LoVo (cell line): Measurements from ENCODE around the gene LYSMD4.

ENCODE experiments used
- DNase-seq: peaks from one replicate; pipeline ENCODE4 v3.0.0-alpha.2; 2016; ENCODE audit warnings: low spot score

The LYSMD4 gene

GRCh38 chr15:99706557-99707303 lies 26.5 kb downstream of the LYSMD4 start:
- DNase-seq = no peak

DNA sequence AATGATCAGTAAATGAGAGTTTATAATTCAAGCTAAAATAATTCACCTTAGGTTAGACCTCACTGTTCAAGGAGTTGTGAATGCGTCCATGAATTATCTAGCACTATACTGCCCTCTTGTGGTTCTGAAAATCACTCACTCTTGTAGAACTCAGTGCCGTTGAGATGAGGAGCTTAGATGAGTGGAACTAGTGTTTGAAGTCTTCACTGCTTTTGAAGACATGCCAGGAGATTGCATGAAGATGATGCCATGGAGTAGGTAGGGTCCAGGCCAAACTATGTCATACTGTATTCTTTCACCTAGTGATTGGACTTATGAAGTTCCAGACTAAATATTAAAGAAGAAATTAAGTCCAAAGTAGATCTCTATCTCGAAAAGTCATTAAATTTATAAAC lies 28.8 kb downstream of the LYSMD4 start:
- peak; percentile 91 for DNase-seq

DNA sequence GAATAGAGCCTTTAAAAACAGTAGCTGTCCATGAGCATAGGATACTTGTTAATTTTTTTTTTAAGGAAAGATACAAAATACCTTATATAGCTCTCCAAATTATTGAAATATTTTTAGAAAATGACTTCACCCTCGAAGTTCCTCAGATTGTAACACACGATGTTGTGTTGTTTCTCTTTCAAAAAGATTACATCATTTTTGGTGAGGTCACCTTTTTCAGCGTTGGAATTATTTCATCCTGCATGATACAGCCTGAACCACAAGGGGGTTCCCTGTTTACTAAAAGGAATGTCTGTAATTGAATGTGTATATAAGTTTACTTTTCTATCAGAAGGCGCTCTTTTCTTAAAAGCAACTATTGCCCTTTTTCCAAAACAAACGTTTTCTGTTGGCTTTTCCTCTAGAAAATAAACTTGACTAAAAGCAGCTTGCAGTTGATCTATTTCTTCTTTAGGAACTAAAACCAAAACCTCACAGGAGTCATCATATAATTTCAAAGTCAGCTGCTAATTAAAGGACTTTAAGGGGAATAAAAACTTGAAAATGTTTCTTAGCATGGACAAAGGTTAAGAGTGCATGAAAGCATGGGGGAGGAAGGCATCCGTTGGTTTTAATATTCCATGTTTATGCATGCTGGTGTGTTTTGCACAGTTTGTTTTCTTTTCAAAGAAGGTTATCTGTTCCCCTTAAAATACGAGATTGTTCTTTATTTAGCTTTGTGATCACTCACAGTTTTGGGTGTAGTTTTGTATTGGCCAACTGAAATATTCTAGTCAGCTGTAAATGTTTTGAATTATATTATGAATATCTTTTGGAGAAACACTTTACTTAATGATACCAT lies 29.4 kb downstream of the LYSMD4 start:
- peak; percentile 82 for DNase-seq

GRCh38 chr15:99702895-99703602 lies 30.2 kb downstream of the LYSMD4 start:
- no peak for DNase-seq

GRCh38 chr15:99696096-99696495 lies 37.1 kb downstream of the LYSMD4 start:
- DNase-seq = no peak

DNA sequence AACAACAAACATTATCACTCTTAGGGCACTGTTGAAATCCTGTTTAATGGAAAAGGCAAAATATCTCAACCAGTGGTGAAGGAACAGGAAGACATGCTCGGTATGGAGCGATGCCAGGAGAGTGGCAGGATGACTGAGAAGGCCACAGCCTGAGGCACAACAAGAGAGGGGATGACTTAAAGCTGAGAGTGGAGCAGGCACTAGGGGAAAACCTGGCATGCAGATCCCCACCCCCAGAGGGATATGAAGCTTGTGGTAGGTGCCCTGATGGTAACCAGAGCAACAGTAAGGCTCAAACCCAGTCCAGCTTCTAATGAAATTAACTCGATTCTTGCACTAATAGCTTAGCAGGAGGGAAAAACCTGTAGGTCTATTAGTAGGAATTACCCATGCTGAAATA lies 40.4 kb downstream of the LYSMD4 start:
- no peak for DNase-seq

- DNase-seq = no peak
These were observed 46.9 kb downstream of the LYSMD4 start for GRCh38 chr15:99686290-99686689.

DNA sequence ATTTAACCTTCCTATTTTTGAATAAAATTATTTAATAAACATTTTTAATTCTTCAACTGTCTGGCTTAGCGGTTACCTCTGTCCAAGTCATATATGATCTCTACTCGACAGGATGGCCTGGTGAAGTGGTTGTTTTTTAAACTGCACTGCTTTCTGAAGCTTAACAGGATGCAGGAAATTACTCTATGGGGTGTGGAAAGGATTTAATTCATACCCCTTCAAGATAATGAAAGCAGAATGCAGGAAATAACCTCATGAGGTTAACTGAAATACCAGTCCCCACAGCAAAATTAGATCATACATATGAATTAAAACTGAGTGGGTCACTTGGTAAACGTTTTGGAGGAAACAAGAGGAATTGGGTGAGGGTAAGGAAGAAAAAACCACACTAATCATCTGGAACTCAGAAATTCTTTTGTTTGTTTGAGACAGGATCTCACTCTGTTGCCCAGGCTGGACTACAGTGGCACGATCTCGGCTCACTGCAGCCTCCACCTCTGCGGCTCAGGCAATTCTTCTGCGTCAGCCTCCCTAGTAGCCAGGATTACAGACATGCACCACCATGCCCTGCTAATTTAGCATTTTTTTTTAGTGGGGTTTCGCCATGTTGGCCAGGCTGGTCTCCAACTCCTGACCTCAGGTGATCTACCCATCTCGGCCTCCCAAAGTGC lies 50.1 kb downstream of the LYSMD4 start:
- no peak for DNase-seq

GRCh38 chr15:99682455-99682854 lies 50.8 kb downstream of the LYSMD4 start:
- no peak for DNase-seq

DNA sequence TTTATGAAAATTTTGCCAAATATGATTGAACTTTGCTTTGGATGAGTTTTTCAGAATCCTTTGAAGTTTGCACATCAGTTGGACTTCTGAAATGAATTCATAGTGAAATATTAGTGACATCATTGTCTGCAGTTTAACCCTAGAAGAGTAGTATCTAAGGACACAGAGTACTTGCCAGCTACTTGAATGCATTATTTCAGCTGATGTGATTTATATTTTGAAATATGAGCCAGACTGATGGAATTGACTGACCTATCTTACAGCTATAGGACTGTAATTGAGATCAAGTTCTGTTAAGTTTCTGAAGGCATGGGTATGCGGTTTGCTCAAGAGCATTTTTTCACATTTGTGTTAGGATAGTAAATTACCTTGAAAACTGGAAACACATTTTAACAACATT lies 51.2 kb downstream of the LYSMD4 start:
- DNase-seq = no peak

GRCh38 chr15:99680276-99680675 lies 53.0 kb downstream of the LYSMD4 start:
- DNase-seq = no peak

DNA sequence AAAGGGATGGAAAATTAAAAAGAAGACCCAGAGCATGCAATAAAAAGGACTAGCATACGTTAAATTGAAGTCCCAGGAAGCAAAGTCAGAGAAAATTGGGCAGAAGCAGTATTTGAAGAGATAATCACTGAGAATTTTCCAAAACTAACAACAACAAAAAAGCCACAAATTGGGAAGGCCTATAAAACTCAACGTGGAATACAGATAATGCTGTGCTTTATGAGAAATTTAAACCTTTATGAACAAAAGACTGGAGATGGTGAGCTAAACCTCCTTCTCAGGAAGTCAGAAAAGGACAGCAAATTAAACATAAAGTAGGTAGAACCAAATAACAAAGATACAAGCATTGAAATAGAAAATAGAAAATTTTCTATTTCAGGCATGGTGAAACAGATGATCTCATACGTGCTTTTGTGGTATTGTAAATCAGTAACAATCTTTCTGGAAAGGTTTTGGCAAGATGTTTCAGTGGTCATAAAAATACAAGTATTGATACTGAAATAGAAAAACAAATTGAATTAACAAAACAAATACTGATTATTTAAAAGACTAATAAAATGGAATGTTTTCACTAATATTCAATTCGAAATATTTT lies 55.6 kb downstream of the LYSMD4 start:
- DNase-seq = no peak
